Thyroid gland (tissue), 4 donors: Measurements from ENCODE around the gene OR8D2.

Source experiments
- CTCF ChIP-seq, 6 experiments: fragments of 200-600 bp in 3 of 6; fragments of 450-650 bp in 3 of 6; sonication (generic) in 3 of 6; IDR thresholded peaks; one replicate each; pipeline ENCODE4 v1.5.1; 2016 to 2019; ENCODE audit warnings: antibody characterized with exemption in 6 of 6, mild to moderate bottlenecking in 2 of 6, inconsistent platforms in 1 of 6, moderate library complexity in 1 of 6
- POLR2A ChIP-seq, 2 donors: fragments of 450-650 bp; IDR thresholded peaks; one replicate each; pipeline ENCODE4 v1.6.1; 2017; ENCODE audit warnings: antibody characterized with exemption in 2 of 2, mild to moderate bottlenecking in 2 of 2, moderate library complexity in 1 of 2

- TF ChIP-seq CTCF (IDR thresholded peaks at IDR 0.05): no peak
- TF ChIP-seq POLR2A (IDR thresholded peaks at IDR 0.05): no peak
Observed at GRCh38 chr11:124310721-124311120, 9.3 kb downstream of the OR8D2 start.
